Thyroid gland (tissue), 4 donors: ENCODE results near the gene MOSPD2.

Experiments used
- POLR2A ChIP-seq, 2 donors: fragments of 450-650 bp; IDR thresholded peaks; one replicate each; pipeline ENCODE4 v1.6.1; 2017; ENCODE audit warnings: antibody characterized with exemption in 2 of 2, mild to moderate bottlenecking in 2 of 2, moderate library complexity in 1 of 2
- TF ChIP-seq, protein P1 (sequence below), 6 experiments: fragments of 200-600 bp in 3 of 6; fragments of 450-650 bp in 3 of 6; sonication (generic) in 3 of 6; IDR thresholded peaks; one replicate each; pipeline ENCODE4 v1.5.1; 2016 to 2019; ENCODE audit warnings: antibody characterized with exemption in 6 of 6, mild to moderate bottlenecking in 2 of 6, inconsistent platforms in 1 of 6, moderate library complexity in 1 of 6

- TF ChIP-seq, protein P1, sequence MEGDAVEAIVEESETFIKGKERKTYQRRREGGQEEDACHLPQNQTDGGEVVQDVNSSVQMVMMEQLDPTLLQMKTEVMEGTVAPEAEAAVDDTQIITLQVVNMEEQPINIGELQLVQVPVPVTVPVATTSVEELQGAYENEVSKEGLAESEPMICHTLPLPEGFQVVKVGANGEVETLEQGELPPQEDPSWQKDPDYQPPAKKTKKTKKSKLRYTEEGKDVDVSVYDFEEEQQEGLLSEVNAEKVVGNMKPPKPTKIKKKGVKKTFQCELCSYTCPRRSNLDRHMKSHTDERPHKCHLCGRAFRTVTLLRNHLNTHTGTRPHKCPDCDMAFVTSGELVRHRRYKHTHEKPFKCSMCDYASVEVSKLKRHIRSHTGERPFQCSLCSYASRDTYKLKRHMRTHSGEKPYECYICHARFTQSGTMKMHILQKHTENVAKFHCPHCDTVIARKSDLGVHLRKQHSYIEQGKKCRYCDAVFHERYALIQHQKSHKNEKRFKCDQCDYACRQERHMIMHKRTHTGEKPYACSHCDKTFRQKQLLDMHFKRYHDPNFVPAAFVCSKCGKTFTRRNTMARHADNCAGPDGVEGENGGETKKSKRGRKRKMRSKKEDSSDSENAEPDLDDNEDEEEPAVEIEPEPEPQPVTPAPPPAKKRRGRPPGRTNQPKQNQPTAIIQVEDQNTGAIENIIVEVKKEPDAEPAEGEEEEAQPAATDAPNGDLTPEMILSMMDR (IDR thresholded peaks at IDR 0.05), result no peak
- TF ChIP-seq POLR2A (IDR thresholded peaks at IDR 0.05), result no peak
These were observed 8.0 kb upstream of the MOSPD2 start for GRCh38 chrX:14865201-14865600.
